Measurements from ENCODE around the gene PRCD.
"Not testable (repeated sequence)": the region's sequence is repeated elsewhere in the genome, so short reads cannot be mapped to it uniquely, and the experiment has no call there.

Gene PRCD

DNA sequence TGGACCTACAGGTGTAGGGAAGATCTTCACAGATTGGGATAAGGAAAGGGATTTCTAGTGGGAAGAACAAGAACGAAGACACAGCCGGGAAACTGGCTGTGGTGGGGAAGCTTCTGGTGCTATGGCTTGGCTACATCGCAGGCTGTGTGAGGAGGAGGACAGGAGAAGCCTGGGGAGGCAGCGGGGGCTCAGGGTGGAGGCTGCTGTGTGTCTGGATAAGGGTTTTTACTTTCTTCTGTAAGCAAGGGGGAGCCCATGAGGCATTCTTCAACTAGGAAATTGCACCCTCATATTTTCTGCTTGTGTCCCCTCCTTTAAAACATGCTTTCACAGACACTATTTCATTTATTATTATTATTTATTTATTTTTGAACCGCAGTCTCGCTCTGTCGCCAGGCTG, 35.7 kb upstream of the PRCD start:
- peak; percentile 54 for DNase-seq (ENCODE audit: low read depth)

DNA sequence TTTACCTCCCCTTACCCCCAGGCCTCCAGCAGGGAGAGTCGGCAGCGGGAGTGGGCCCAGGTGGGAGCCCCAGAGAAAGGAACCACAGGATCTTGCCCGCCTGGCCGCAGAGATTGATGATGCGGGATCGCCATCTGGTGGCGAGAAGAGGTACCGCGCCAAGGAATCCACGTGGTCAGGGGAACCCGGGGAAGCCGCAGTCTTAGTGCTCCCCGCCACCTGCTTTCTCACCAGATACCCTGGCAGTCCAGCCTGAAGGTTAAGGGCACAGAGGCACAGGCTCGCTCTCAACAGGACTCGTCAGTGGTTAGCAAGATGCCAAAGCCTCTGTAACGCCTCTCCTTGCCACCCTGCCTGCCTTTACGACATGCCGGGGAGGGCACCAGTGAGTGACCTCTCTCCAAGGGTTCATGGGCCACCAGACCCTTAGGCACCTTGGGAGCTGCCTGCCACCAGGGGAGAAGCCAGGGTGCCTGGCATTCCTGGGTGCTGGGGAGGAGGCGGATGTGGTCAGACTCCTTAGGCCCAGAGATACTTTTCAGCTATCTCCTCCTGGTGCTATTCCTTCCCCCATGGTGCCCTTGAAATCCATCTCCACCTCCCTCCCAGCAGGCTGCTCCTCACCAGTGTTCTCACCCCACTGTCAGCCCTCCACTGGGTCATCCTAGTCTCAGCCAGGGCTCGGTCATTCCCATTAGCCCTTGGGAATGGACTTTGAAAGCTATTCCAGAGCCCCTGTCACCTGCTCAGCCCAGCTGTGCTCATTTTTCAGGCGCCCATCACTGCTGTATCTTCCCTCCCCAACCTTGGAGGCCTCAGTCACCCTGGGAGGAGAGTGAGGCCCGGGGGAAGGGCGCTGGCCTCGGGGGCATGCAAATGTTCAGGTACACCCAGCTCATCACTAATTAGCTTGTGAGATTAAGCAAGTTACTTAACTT, 33.2 kb upstream of the PRCD start:
- DNase-seq (ENCODE audit: low read depth) = peak; percentile 79

DNA sequence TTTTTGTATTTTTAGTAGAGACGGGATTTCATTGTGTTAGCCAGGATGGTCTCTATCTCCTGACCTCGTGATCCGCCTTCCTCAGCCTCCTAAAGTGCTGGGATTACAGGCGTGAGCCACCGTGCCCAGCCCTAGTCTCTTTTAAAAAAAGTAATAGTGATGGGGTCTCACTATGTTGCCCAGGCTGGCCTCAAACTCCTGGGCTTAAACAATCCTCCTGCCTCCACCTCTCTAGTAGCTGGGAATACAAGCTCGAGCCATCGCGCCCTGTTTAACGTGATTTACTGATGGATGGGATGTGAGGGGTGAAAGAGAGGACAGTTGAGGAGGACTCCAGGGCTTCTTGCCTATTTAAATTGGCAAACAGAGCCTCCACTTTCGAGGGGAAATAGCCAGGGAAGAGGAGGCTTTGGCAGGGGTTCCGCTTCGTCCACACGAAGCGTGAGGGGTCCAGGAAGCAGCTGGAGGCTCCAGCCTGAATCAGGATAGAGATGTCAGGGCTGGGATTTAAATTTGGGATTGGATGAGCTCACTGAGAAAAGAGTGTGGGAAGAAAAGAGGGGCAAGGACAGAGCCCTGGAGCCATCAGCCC, 31.3 kb upstream of the PRCD start:
- DNase-seq (ENCODE audit: low read depth) = not testable (repeated sequence)

DNA sequence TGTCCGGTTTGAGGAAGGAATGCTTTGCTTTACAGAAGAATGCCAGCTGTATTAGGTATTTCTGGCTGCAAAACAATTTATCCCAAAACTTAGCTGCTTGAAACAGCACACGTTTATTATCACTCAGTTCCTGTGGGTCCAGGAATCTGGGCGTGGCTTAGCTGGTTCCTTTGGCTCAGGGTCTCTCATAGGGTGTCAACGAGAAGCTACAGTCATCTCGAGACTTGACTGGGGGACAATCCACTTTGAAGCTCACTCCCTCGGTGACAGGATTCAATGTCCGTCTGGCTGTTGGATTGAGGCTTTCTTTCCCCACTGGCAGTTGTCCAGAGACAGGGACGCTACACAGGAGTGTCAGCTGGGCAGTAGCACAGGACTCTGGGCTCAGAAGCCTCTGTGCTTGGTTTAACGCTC, 29.0 kb upstream of the PRCD start:
- no peak for DNase-seq (ENCODE audit: low read depth)

DNA sequence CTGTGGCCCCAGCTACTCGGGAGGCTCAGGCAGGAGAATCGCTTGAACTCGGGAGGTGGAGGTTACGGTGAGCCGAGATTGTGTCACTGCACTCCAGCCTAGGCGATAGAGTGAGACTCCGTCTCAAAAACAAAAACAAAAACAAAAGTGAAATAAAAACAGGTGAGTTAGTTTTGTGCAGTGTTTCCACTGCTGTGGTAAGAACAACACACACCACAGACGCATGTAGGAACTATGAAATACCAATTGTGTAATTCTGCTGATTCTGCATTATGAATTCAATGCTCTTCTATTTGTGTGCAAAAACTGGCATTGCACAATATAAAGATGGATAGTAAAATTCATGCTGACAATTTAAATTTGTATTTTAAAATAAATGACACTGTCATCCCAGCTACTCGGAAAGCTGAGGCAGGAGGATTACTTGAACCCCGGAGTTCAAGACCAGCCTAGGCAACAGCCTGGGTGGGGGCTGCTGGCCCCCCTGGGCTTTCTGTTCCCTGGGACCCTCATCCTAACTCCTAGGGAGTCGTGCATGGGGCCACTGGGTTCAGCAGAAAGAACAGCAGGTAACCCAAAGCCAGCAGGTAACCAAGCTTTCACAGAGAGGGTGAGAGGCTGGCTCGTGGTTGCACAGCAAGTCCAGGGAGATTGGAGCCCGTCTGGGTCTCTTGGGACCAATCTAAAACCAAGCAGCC, 28.0 kb upstream of the PRCD start:
- no peak for DNase-seq (ENCODE audit: low read depth)

DNA sequence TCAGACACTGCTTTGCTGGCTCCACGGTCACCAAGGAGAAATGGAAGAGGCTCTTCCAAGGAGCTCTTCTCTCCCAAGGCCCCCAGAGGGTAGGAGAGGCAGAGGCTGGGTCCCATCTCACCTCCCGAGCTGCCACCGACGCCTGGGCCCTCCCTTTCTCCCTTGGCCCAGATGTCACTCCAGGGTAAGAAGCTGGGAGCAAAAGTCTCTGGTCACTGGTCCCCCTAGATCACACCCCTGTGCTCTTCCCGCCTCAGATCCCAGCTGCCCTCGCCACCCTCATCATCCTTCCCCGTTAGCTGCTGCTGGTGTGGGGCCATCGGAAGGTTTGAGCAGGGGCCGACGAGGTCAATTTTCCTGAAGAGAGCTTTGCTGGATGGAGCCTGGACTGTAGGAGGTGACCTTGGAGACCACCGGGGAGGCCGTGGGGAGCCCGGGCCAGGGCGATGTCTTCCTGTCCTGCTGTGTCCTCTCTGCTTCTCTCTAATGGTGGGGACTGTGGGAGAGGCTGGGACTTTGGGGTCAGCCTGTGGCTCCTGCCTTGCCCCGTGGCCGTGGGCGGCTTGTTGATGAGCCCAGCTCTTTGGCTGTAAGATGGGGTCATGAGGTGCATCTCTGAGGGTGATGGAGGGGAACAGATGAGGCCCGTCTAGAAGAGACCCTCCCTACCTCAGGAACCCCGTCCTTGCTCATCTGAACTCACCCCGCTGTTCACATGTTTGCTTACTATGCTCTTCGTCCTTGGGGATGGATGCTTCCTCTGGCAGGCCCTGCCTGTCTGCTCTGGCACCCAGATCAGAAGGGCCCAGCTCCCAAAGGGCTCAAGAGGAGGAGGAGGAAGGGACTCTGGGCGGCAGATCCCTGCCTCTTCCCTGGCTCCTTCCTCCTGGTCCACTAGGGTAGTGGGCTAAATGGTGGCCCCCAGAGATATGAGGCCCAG, 27.2 kb upstream of the PRCD start:
- DNase-seq (ENCODE audit: low read depth) = no peak

DNA sequence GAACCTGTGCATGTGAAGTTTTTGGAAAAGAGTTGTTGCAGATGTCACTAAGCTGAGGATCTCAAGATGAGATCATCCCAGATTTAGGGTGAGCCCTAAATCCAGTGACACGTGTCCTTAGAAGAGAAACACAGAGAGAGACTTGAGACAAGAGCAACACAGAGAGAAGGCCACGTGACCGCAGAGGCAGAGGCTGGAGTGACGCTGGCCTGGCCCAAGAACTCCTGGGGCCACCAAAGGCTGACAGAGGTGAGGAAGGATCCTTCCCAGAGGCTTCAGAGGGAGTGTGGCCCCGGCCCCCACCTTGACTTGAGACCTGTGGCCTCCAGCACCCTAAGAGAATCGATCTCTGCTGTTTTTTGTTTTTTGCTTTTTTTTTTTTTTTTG, 26.5 kb upstream of the PRCD start:
- no peak for DNase-seq (ENCODE audit: low read depth)

DNA sequence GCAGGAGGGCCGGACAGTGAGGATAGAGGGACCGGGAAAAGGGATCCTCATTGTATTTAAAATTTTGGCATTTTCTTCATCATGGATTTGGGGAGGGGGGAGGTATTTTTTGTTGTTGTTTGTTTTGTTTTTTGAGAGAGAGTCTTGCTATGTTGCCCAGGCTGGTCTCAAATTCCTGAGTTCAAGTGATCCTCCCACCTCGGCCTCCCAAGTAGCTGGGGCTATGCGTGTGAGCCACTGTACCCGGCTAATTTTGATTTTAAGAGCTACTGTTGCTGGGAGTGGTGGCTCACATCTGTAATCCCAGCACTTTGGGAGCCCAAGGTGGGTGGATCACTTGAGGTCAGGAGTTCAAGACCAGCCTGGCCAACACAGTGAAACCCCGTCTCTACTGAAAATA, 25.5 kb upstream of the PRCD start:
- not testable (repeated sequence) for DNase-seq (ENCODE audit: low read depth)

DNA sequence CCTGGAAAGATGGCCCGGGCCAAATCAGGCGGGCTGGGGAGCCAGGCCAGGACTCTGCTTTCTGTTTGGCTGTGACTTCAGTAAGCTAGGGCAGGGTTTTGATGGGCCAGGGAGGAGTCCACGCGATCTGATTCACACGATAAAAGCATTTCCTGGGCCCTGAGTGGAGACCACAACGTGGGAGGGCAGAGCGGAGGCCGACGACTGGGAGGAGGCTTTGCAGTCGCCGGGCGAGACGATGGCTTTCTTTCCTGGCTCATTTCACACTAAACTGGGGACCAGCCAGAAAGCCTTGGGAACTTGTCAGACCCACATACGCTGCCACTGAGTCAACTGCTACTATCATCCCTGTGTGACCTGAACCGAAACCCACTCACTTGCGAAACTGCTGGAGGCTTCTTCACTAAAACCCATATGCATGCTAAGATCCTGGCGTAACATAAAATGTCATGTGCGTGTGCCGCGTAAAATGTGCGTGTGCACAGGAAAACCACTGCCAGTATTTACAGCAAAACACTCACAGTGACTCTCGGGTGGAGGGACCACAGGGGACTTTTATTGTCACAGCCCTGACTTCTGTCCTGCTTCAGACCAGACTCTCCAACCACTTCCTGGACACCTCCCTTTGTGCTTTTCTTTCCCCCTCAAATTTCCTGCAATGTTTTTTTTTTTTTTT, 24.4 kb upstream of the PRCD start:
- peak; percentile 91 for DNase-seq (ENCODE audit: low read depth)

DNA sequence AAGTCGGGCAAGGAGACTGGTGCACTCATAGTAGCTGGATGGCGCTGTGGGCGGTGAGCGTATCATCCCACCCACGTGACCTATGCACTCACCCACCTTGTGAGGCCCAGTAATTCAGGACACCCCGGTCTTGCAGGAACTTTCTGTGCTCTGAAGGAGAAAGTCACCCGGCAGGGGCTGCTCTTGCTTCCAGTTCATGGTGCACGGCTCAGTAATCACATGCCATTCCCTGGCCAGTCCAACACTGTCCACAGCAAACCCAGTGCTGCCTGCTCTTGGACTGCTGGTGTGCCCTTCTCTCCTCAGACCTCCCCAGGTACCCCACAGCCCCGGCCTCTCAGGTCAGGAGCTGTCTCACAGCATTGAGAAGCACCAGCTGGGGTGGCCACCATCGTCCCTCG, 22.2 kb upstream of the PRCD start:
- no peak for DNase-seq (ENCODE audit: low read depth)

DNA sequence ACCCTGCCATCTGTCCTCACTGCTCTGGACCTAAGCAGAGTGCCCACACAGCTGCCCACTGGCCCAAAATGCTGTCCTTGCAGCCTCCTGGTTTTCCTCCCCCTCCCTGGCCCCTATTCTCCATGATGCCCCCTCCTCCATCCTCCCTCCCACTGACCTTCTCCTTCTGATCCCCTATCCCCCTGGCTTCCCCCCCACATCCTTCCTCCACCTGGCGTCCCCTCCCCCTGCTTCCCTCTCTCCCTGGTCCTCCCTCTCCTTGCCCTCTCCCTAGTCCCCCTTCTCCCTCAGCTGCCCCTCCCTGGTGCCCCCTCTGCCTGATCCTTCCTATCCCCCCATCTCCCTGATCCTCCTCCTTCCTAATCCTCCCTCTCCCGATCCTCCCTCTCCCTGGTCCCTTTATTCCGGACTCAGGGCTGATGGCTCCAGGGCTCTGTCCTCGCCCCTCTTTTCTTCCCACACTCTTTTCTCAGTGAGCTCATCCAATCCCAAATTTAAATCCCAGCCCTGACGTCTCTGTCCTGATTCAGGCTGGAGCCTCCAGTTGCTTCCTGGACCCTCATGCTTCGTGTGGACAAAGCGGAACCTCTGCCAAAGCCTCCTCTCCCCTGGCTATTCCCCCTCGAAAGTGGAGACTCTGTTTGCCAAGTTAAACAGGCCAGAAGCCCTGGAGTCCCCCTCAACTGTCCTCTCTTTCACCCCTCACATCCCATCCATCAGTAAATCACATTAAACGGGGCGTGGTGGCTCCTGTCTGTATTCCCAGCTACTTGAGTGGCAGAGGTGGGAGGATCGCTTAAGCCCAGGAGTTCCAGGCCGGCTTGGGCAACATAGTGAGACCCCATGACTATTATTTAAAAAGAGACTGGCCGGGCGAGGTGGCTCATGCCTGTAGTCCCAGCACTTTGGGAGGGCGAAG, 20.5 kb upstream of the PRCD start:
- no peak for DNase-seq (ENCODE audit: low read depth)

DNA sequence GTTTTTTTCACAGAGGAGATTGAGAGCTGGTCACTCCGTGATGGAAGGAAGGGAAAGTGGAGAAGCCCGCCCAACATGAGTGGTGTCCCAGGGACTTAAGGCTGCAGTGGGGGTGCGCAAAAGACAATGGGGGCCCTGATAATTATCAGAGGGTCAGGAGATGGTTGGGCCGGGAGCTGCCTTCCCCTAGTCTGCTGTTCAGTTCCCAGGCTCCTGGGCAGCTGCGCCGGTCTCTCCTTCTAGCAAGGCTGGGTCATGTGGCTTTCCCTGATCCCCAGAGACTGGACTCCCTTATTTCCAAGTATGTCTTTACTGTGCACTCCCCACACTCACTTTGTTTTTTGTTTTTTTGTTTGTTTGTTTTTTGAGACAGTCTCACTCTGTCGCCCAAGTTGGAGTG, 18.6 kb upstream of the PRCD start:
- no peak for DNase-seq (ENCODE audit: low read depth)

DNA sequence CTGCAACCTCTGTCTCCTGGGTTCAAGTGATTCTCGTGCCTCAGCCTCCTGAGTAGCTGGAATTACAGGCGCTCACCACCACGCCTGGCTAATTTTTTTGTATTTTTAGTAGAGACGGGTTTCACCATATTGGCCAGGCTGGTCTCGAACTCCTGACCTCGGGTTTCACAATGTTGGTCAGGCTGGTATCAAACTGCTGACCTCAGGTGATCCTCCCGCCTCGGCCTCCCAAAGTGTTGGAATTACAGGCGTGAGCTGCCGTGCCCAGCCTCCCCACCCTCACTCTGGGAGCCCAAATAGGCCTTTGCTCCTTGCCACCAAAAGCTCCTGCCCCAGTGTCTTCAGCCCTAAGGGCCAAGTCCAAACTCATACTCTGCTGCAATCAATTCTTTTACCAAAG, 18.2 kb upstream of the PRCD start:
- not testable (repeated sequence) for DNase-seq (ENCODE audit: low read depth)

DNA sequence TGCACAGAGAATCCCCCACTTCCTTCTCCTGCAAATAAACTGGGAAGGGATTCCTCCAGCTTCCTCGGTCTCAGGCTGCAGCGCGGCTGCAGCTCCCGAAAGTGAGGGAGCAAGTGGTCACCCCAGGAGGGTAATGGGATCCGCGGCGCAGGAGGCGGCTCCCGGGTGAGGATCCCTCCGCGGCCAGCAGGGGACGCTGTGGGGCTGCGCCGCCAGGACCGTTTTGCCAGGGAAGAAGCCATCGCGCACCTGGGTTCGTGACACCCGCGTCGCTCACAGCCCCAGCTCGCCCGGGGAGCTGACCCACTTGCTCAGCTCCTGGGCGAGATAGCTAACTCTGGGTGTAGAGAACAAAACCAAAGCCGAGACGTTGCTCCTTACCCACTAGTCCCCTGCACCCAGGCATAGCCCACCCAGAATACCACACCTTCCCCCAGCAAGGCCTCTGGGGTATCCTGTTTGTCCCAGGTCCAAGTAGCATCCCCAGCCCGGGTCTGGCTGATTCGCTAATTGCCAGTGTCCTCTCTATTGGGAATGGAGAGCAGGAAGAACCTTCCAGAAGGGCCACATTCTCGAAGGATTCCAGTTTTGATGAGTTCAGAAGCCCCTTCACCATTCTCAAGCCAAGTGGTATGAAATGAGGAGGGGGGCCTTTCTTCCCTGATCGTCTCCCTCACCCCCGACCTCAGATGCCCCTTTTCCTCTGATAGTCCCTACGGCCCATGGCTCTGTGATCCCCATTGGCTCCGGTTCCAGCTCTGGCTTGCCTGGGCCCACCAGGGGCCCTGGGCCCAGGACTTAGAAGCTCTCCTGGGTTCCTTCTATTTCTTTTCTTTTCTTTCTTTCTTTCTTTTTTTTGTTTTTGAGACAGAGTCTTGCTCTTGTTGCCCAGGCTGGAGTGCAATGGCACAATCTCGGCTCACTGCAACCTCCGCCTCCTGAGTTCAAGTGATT, 16.5 kb upstream of the PRCD start:
- peak; percentile 75 for DNase-seq (ENCODE audit: low read depth)

DNA sequence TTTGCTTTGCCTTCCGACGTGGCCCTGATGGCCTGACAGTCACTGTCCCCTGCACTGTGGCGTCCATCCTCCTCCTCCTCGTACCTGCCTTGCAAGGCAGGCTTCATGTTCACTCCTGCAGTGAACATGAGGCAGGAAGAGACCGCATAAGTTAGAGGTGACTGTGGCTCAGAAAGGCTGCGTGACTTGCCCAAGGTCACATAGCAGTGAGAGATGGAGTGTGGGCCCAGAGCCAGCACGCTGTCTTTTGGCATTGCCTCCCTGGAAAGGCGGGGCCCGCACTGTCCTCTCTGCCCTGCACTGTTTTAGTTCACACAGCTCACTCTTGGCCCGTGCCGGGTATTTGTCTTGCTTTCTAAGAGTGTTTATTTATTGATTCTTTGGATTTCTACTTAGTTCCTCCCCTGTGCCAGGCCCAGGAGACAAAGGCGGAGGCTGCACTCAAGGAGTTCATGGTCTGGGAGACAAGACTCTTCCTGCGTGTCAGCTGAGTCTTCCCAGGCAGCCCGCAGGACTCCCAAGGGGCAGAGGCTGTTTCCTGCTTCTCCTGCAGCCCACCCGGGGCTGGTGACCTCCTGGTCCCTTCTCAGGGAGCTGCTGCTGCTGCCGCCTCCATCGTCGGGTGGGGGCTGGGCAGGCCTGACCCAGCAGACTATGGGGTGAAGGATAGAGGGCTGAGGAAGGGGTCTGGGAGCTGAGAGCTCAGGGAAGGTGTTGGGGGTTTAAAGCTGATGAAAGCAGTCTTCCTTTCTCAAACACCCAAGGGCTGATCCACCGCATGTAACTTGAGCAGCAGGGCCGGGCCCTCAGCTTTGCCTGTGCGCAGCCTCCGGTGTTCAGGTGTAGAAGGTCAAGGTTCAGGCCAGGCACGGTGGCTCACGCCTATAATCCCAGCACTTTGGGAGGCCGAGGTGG, 15.0 kb upstream of the PRCD start:
- peak; percentile 37 for DNase-seq (ENCODE audit: low read depth)

DNA sequence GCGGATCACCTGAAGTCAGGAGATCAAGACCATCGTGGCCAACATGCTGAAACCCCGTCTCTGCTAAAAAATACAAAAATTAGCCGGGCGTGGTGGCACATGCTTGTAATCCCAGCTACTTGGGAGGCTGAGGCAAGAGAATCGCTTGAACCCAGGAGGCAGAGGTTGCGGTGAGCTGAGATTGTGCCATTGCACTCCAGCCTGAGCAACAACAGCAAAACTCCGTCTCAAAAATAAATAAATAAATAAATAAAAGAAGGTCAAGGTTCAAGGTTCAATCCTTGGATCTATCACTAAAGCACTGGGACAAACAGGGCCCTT, 14.4 kb upstream of the PRCD start:
- not testable (repeated sequence) for DNase-seq (ENCODE audit: low read depth)

DNA sequence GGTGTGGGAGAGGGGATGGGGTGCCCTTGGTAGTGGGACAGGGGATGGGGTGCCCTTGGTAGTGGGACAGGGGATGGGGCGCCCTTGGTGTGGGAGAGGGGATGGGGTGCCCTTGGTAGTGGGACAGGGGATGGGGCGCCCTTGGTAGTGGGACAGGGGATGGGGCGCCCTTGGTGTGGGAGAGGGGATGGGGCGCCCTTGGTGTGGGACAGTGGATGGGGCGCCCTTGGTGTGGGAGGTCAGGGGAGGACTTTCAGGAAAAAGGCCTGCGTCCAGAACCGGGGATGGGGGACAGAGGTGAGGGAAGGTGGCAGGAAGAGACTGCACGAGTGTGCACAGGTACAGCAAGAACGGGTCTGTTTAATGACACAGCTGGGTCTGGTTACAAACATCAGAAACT, 12.8 kb upstream of the PRCD start:
- DNase-seq (ENCODE audit: low read depth) = not testable (repeated sequence)

Data from ELR (cell line).